Muscle layer of duodenum (tissue), 2 donors: ENCODE data around the gene STYX.

ENCODE experiments used
- H3K27ac ChIP-seq: one replicate; pipeline ENCODE4 v1.7.0; 2013; ENCODE audit warnings: mild to moderate bottlenecking, low read length
- H3K27me3 ChIP-seq: one replicate; pipeline ENCODE4 v1.7.0; 2013; ENCODE audit warnings: low read depth, mild to moderate bottlenecking, control low read depth, low read length
- H3K36me3 ChIP-seq, 2 donors: one replicate each; pipeline ENCODE4 v1.7.0; 2013; ENCODE audit warnings: low read length in 2 of 2, control low read depth in 1 of 2, mild to moderate bottlenecking in 1 of 2; ENCODE audit not compliant: insufficient read depth in 2 of 2, control insufficient read depth in 1 of 2
- H3K4me1 ChIP-seq, 2 donors: one replicate each; pipeline ENCODE4 v1.7.0; 2013; ENCODE audit warnings: low read length in 2 of 2, mild to moderate bottlenecking in 2 of 2, control low read depth in 1 of 2, moderate library complexity in 1 of 2; ENCODE audit not compliant: insufficient read depth in 2 of 2, control insufficient read depth in 1 of 2
- H3K4me3 ChIP-seq, 2 donors: one replicate each; pipeline ENCODE4 v1.7.0; 2013; ENCODE audit warnings: low read length in 2 of 2, low read depth in 1 of 2, mild to moderate bottlenecking in 1 of 2
- H3K9me3 ChIP-seq, 2 donors: one replicate each; pipeline ENCODE4 v1.7.0; 2013; ENCODE audit warnings: low read length in 2 of 2, control low read depth in 1 of 2, mild to moderate bottlenecking in 1 of 2; ENCODE audit not compliant: control insufficient read depth in 1 of 2
- donor health status: healthy.

Gene STYX

GRCh38 chr14:52791223-52792096 lies 61.5 kb downstream of the STYX start, which contains the start of gene GNPNAT1:
Gene GNPNAT1 (minus strand): TSS chr14:52791607. CDS start chr14:52784650, 6,957 bp downstream.
- no peaks in the 10 kb centered on the region for H3K9me3 ChIP-seq
- H3K27ac ChIP-seq = peak within 1 kb of the TSS; percentile 91
- peaks cover 0 to 4% of the 10 kb centered on the region in 2 donors for H3K36me3 ChIP-seq
- H3K27me3 ChIP-seq = no peaks in the 10 kb centered on the region
- peaks cover 9 to 15% of the 10 kb centered on the region in 2 donors for H3K4me1 ChIP-seq
- H3K4me3 ChIP-seq = peak within 1 kb of the TSS; percentile 88 to 91

DNA sequence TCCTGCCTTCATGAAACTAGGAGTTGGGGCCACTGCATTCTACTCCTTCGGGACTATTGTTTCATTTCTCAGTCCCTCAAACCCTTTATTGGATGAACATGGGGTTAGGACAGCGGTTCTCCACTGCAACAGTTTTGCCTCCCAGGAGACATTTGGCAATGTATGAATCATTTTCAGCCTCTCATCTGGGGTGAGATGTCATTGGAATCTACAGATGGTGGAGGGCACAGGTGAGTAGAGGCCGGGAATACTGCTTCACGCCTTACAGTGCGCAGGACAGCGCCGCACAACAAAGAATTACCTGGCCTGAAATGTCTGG lies 62.1 kb downstream of the STYX start:
- H3K36me3 ChIP-seq = peaks cover 0 to 4% of the 10 kb centered on the region in 2 donors
- H3K4me3 ChIP-seq = peak overlapping the region; percentile 77 to 88
- H3K27ac ChIP-seq = peak overlapping the region; percentile 91
- H3K4me1 ChIP-seq = peaks cover 9 to 15% of the 10 kb centered on the region in 2 donors
- H3K9me3 ChIP-seq = no peaks in the 10 kb centered on the region
- no peaks in the 10 kb centered on the region for H3K27me3 ChIP-seq

GRCh38 chr14:52793061-52793460 lies 63.1 kb downstream of the STYX start:
- H3K27ac ChIP-seq = no peak overlapping the region
- no peak overlapping the region for H3K4me3 ChIP-seq
- peaks cover 9 to 15% of the 10 kb centered on the region in 2 donors for H3K4me1 ChIP-seq
- no peaks in the 10 kb centered on the region for H3K9me3 ChIP-seq
- H3K27me3 ChIP-seq = no peaks in the 10 kb centered on the region
- H3K36me3 ChIP-seq = peaks cover 0 to 4% of the 10 kb centered on the region in 2 donors

GRCh38 chr14:52797653-52798052 lies 67.7 kb downstream of the STYX start:
- no peak overlapping the region for H3K4me3 ChIP-seq
- peaks cover 0 to 4% of the 10 kb centered on the region in 2 donors for H3K4me1 ChIP-seq
- H3K36me3 ChIP-seq = peaks cover 0 to 16% of the 10 kb centered on the region in 2 donors
- no peaks in the 10 kb centered on the region for H3K9me3 ChIP-seq
- H3K27ac ChIP-seq = no peak overlapping the region
- H3K27me3 ChIP-seq = no peaks in the 10 kb centered on the region

- Histone ChIP-seq H3K4me3 (no peak overlapping the region), H3K9me3 (no peaks in the 10 kb centered on the region), H3K36me3 (peaks cover 0 to 16% of the 10 kb centered on the region in 2 donors), H3K4me1 (peaks cover 0 to 4% of the 10 kb centered on the region in 2 donors), H3K27me3 (no peaks in the 10 kb centered on the region), H3K27ac (no peak overlapping the region)
These were observed 68.9 kb downstream of the STYX start for GRCh38 chr14:52798826-52799225.

GRCh38 chr14:52801014-52801712 lies 71.2 kb downstream of the STYX start:
- Histone ChIP-seq H3K4me3 (no peak overlapping the region), H3K27ac (peak overlapping the region; percentile 3), H3K27me3 (no peaks in the 10 kb centered on the region), H3K4me1 (peaks cover 0 to 4% of the 10 kb centered on the region in 2 donors), H3K9me3 (no peaks in the 10 kb centered on the region), H3K36me3 (peaks cover 0 to 16% of the 10 kb centered on the region in 2 donors)

- Histone ChIP-seq H3K9me3 (no peaks in the 10 kb centered on the region), H3K27ac (no peak overlapping the region), H3K36me3 (peaks cover 0 to 16% of the 10 kb centered on the region in 2 donors), H3K4me3 (no peak overlapping the region), H3K4me1 (peaks cover 0 to 4% of the 10 kb centered on the region in 2 donors), H3K27me3 (no peaks in the 10 kb centered on the region)
These were observed 72.6 kb downstream of the STYX start for GRCh38 chr14:52802597-52802996.

DNA sequence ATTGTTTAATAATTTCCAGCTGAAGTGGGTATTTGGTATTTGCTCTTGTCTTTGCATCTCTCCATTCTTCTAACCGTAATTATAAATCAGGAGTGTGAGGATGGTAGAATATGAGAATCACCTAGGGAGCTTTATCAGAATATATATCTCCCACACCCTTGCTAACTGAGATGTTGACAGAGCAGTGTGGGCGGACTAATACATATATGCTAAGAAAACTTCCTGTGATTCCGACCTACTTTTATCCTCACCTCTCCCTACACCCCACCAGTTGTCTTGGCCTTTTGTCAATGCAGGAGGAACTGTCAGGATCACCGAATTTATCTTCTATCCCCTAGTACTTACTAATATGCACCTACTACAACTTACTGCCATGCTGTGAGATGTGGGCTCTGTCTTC lies 76.1 kb downstream of the STYX start:
- Histone ChIP-seq H3K27me3 (no peaks in the 10 kb centered on the region), H3K27ac (no peak overlapping the region), H3K4me3 (no peak overlapping the region), H3K36me3 (peaks cover 0 to 13% of the 10 kb centered on the region in 2 donors), H3K4me1 (peaks cover 0 to 3% of the 10 kb centered on the region in 2 donors), H3K9me3 (no peaks in the 10 kb centered on the region)

DNA sequence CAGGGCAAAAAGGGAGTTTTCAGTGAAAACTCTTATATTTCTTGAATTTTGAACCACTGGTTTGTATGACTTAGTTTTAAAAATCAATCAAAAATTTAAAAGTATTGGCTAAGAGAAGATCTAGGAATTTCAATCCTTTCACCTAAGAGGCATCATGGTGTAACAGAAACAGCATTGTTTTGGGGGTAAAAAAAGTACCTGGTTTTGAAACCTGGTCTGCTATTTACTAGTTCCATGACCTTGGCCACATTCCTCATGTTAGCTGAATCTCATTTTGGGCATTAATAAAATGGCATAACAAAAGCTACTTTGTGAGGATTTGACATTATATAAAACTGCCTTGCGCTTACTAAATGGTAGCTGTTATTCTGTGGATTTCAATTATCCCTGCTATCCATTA lies 78.1 kb downstream of the STYX start:
- H3K27ac ChIP-seq = no peak overlapping the region
- no peak overlapping the region for H3K4me3 ChIP-seq
- H3K9me3 ChIP-seq = no peaks in the 10 kb centered on the region

DNA sequence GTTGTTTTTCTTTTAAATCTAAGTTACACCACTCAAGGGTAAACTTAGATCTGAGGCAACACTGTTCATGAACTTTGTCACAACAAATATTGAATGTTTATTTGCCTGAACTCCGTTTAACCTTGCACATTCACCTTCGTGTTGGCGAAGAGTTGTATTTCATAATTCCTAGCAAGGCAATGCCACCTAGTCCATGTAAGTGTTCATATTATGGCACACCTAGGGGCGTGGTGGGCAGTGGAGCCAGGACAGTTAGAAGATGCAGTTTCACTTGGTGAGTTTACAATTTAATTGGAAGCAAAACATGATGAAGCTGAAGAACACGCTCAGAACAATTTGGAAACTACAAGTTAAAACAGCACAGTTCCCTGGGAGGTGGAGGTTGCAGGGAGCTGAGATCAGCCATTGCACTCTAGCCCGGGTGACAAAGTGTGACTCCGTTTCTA lies 91.9 kb downstream of the STYX start:
- Histone ChIP-seq H3K27me3 (no peaks in the 10 kb centered on the region), H3K4me1 (no peaks in the 10 kb centered on the region), H3K36me3 (no peaks in the 10 kb centered on the region), H3K27ac (no peak overlapping the region), H3K4me3 (no peak overlapping the region), H3K9me3 (no peaks in the 10 kb centered on the region)

More for the DNA sequence above, 78.1 kb downstream of the STYX start:
- no peaks in the 10 kb centered on the region for H3K27me3 ChIP-seq
- no peaks in the 10 kb centered on the region for H3K4me1 ChIP-seq
- no peaks in the 10 kb centered on the region for H3K36me3 ChIP-seq

- Histone ChIP-seq H3K4me1 (peaks cover 0 to under 1% of the 10 kb centered on the region in 2 donors), H3K9me3 (no peaks in the 10 kb centered on the region), H3K4me3 (no peak overlapping the region), H3K27ac (no peak overlapping the region), H3K36me3 (no peaks in the 10 kb centered on the region), H3K27me3 (no peaks in the 10 kb centered on the region)
These were observed 94.5 kb downstream of the STYX start for GRCh38 chr14:52824462-52824861.
